Cerebellar cortex (tissue), 1 donor: ENCODE measurements around the gene UBFD1.
"Not testable (repeated sequence)": the region's sequence is repeated elsewhere in the genome, so short reads cannot be mapped to it uniquely, and the experiment has no call there.

Source experiments
- DNase-seq: peaks from one replicate; pipeline ENCODE4 v3.0.0-alpha.2; 2015; ENCODE audit warnings: low spot score

The UBFD1 gene

GRCh38 chr16:23608194-23608593 is 50.7 kb downstream of the UBFD1 start:
- DNase-seq, result no peak

GRCh38 chr16:23609929-23610328 is 52.4 kb downstream of the UBFD1 start:
- DNase-seq, result no peak

GRCh38 chr16:23610905-23611304 is 53.4 kb downstream of the UBFD1 start:
- not testable (repeated sequence) for DNase-seq

- no peak for DNase-seq
Observed at GRCh38 chr16:23611936-23612335, 54.4 kb downstream of the UBFD1 start.

- no peak for DNase-seq
Observed at GRCh38 chr16:23615805-23616204, 58.3 kb downstream of the UBFD1 start.
